HTR-8/SVneo (cell line): Measurements from ENCODE around the gene PPL.
"Not testable (repeated sequence)": the region's sequence is repeated elsewhere in the genome, so short reads cannot be mapped to it uniquely, and the experiment has no call there.

Experiments used
- DNase-seq: peaks from one replicate; pipeline ENCODE4 v3.0.0; 2011; ENCODE audit warnings: low spot score, mixed read lengths; ENCODE audit not compliant: insufficient read length
- FAIRE-seq: peaks from 2 replicates; lab custom pipeline; 2011; peaks lifted over from hg19 to GRCh38; lab: Jason Lieb, UNC

The PPL gene, protein sequence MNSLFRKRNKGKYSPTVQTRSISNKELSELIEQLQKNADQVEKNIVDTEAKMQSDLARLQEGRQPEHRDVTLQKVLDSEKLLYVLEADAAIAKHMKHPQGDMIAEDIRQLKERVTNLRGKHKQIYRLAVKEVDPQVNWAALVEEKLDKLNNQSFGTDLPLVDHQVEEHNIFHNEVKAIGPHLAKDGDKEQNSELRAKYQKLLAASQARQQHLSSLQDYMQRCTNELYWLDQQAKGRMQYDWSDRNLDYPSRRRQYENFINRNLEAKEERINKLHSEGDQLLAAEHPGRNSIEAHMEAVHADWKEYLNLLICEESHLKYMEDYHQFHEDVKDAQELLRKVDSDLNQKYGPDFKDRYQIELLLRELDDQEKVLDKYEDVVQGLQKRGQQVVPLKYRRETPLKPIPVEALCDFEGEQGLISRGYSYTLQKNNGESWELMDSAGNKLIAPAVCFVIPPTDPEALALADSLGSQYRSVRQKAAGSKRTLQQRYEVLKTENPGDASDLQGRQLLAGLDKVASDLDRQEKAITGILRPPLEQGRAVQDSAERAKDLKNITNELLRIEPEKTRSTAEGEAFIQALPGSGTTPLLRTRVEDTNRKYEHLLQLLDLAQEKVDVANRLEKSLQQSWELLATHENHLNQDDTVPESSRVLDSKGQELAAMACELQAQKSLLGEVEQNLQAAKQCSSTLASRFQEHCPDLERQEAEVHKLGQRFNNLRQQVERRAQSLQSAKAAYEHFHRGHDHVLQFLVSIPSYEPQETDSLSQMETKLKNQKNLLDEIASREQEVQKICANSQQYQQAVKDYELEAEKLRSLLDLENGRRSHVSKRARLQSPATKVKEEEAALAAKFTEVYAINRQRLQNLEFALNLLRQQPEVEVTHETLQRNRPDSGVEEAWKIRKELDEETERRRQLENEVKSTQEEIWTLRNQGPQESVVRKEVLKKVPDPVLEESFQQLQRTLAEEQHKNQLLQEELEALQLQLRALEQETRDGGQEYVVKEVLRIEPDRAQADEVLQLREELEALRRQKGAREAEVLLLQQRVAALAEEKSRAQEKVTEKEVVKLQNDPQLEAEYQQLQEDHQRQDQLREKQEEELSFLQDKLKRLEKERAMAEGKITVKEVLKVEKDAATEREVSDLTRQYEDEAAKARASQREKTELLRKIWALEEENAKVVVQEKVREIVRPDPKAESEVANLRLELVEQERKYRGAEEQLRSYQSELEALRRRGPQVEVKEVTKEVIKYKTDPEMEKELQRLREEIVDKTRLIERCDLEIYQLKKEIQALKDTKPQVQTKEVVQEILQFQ (N-terminal part only)

GRCh38 chr16:4936991-4937781 is at the start of gene PPL:
PPL (minus strand) TSS chr16:4937148; CDS start chr16:4937045, 103 bp downstream.
- no peak for FAIRE-seq
- DNase-seq, result no peak

GRCh38 chr16:4984174-4984990 is 47.4 kb upstream of the PPL start:
- FAIRE-seq, result no peak
- no peak for DNase-seq

DNA sequence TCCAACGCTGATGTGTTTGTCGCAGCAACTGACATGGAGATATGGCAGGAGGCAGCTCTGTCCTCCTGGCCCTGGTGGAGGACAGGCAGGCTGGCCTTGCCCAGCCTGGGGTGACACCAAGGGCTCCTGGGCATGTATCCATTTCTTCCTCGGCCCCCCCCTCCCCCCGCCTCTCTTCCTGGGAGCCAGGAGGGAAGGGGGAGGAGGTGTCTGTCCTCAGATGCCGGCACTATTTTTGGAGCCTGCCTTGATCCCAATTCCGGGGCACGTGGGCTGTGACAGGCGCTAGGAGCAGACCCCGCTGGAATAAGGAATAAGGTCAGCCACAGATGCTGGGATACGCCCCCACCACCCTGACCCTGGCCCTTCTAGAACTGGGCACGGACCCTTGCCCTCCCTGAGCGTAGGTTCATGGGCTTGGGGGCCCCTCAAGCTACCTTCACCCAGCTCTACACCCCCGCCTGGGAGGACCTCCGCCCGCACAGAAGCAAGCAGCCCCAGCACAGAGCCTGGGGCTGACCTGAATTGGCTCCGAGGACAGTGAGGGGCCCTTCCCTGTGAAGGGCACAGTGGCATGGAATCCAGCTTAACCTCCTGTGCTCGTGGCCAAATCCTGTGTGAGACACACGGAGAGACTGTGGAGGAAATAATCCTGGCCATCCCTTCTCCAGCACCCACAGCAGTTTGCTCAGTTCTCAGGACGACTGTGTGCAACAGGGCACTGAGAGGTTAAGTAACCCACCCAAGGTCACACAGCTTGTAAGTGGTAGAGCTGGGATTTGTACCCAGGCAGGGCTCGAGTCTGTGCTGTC is 45.3 kb upstream of the PPL start:
- no peak for FAIRE-seq

GRCh38 chr16:4981473-4981872 is 44.5 kb upstream of the PPL start:
- FAIRE-seq, result no peak

More for the DNA sequence above, 45.3 kb upstream of the PPL start:
- DNase-seq, result no peak

DNA sequence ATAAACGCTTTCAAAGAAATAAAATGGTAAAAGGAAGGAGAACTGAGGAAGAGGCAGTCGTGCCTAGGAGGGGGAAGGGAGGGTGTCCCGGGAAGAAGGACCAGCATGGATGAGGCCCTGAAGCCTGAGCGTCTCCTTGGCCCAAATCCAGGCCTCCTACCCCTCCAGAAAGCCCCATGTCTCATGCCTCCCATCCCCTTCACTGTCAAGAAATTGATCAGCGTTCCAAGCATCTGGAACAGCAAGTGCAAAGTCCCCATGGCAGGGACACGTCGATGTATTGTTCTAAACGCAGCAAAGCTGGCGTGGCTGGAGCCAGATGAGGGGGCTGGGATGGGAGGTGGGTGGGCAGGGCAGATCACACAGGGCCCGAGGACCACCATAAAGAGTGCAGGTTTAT is 43.7 kb upstream of the PPL start:
- FAIRE-seq (no peak), DNase-seq (no peak)

More at GRCh38 chr16:4981473-4981872, 44.5 kb upstream of the PPL start:
- DNase-seq, result no peak

- DNase-seq (no peak), FAIRE-seq (no peak)
These were observed 43.0 kb upstream of the PPL start for GRCh38 chr16:4979736-4980660.

DNA sequence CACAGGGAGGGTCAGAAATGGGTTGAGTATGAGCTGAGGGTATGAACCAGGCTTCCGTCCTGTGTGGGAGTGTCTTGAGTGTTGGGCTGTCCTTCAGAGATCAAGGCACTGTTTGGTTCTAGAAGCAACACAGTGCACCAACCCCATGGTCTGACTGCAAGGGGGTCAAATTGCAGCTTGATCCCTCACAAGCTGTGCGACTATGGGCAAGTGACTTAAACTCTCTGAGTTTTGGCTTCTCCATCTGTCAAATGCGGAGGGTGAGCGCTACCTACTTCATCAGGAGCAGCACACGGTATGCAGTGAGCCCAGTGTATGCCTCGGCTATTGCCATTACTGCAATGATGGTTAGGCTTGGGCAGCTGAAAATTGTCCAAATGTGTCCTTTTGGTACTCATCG is 42.2 kb upstream of the PPL start:
- FAIRE-seq (no peak), DNase-seq (no peak)

GRCh38 chr16:4976611-4977145 is 39.7 kb upstream of the PPL start:
- DNase-seq (no peak), FAIRE-seq (no peak)

GRCh38 chr16:4976079-4976478 is 39.1 kb upstream of the PPL start:
- no peak for DNase-seq

DNA sequence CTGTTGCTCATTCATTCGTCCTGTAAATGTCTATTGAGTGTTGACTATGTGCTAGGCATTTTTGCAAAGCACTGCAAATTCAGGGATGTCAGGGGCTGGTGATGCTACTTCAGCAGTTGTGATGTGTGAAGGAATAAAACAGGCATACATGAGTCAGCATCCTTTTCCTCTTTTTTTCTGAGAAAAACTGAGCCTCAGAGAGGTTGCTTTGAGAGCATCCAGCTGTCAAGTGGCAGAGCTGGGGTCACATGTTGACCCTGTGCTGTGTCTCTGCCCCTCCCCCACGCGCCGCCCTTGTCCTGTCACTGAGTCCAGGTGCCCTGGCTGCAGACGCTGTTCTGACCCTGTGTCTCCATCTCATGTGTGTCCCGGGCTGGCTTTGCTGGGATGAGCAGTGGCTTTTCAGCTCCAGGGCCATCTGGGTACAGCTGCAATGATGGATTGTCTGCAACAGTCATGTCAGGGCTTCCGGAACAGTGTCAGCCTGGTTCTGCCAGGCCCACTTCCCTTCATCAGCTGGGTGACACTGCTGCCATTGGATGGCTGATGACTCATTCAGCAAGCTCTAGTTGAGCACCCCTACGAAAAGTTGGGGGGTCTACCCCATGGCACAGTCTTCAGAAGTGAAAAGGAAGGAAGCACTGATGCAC is 36.1 kb upstream of the PPL start:
- no peak for DNase-seq

More at GRCh38 chr16:4976079-4976478, 39.1 kb upstream of the PPL start:
- FAIRE-seq, result no peak

DNA sequence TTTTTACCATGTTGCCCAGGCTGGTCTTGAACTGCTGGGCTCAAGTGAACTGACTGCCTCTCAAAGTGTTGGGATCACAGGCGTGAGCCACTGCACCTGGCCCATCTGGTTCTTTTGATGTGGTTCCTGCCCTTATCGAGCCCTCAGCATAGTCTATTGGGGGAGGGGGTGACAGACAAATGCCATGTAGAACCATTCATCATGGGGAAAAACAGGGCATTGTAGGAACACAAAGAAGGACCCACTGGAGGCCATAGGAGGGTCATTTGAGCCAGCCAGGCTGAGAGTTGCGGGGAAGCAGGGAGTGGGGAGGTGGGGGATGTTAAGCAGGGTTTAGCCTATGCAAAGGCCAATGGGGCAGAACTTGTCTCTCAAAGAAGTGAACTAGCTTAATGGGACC is 33.1 kb upstream of the PPL start:
- DNase-seq (no peak), FAIRE-seq (no peak)

More for the DNA sequence above, 36.1 kb upstream of the PPL start:
- FAIRE-seq, result no peak

- FAIRE-seq (no peak), DNase-seq (no peak)
These were observed 32.0 kb upstream of the PPL start for GRCh38 chr16:4968879-4969483.

DNA sequence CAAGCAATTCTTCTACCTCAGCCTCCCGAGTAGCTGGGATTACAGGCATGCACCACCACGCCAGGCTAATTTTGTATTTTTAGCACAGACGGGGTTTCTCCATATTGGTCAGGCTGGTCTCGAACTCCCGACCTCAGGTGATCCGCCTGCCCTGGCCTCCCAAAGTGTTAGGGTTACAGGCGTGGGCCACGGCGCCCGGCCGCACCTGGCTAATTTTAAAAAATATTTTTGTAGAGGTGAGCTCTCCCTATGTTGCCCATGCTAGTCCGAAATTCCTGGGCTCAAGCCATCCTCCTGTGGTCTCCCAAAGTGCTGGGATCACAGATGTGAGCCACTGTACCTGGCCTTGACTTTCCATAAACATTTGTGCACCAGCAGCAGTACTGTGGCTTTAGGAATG is 31.3 kb upstream of the PPL start:
- FAIRE-seq, DNase-seq: not testable (repeated sequence)

GRCh38 chr16:4966736-4967453 is 29.9 kb upstream of the PPL start:
- no peak for DNase-seq
- FAIRE-seq, result no peak

GRCh38 chr16:4963527-4963926 is 26.6 kb upstream of the PPL start:
- not testable (repeated sequence) for DNase-seq, FAIRE-seq
